MCF 10A (cell line): ENCODE results near the gene HS6ST2. TPM values are rescaled to one million over a fixed set of nuclear protein-coding genes. Genes with fewer than 3 reads are reported as not detected.

Source experiments
- BruUV-seq: library from RNA; stranded (reverse); fragments of 400-500 nt; replicated peaks from 2 replicates; lab custom pipeline; 2021; lab: Mats Ljungman, UMichigan
- CTCF ChIA-PET: fragments of 300-600 bp; sonication (Branson Sonifier 250); formaldehyde crosslinking; extraction: SDS; loops from one replicate; lab custom pipeline; 2021; ENCODE audit warnings: antibody characterized with exemption, inconsistent platforms; lab: Yijun Ruan, JAX
- POLR2A ChIA-PET: fragments of 300-600, 350-650 bp; sonication (Branson Sonifier 250); formaldehyde crosslinking; extraction: SDS; loops from one replicate; lab custom pipeline; 2020; ENCODE audit warnings: antibody characterized with exemption, inconsistent platforms; lab: Yijun Ruan, JAX
- DNase-seq: peaks from one replicate; pipeline ENCODE4 v3.0.0-alpha.2; 2018; ENCODE audit not compliant: unreplicated experiment
- H3K27ac Mint-ChIP-seq: one replicate; pipeline ENCODE4 v1.8.0; 2022; ENCODE audit warnings: mild to moderate bottlenecking, low read depth, mixed read lengths; ENCODE audit not compliant: unreplicated experiment
- H3K27me3 Mint-ChIP-seq: one replicate; pipeline ENCODE4 v1.8.0; 2022; ENCODE audit warnings: mixed read lengths; ENCODE audit not compliant: insufficient read depth, unreplicated experiment
- H3K36me3 Mint-ChIP-seq: one replicate; pipeline ENCODE4 v1.8.0; 2022; ENCODE audit warnings: mild to moderate bottlenecking, moderate library complexity, mixed read lengths; ENCODE audit not compliant: insufficient read depth, unreplicated experiment
- H3K4me1 Mint-ChIP-seq: one replicate; pipeline ENCODE4 v1.8.0; 2022; ENCODE audit warnings: mixed read lengths; ENCODE audit not compliant: insufficient read depth, unreplicated experiment
- H3K4me3 Mint-ChIP-seq: one replicate; pipeline ENCODE4 v1.8.0; 2022; ENCODE audit warnings: mild to moderate bottlenecking, moderate library complexity, mixed read lengths; ENCODE audit not compliant: unreplicated experiment
- H3K9me3 Mint-ChIP-seq: one replicate; pipeline ENCODE4 v1.8.0; 2022; ENCODE audit warnings: mixed read lengths; ENCODE audit not compliant: unreplicated experiment
- CTCF ChIP-seq: fragments of 200-600 bp; IDR thresholded peaks from one replicate; pipeline ENCODE4 v1.8.0; 2022; ENCODE audit warnings: antibody characterized with exemption, mild to moderate bottlenecking; ENCODE audit not compliant: unreplicated experiment
- intact Hi-C: fragments of 100-400 bp; cut with micrococcal nuclease; formaldehyde crosslinking; loops from 2 replicates; pipeline ENCODE4 v1.14.1; 2022
- total RNA-seq: library from RNA; stranded (reverse); gene quantifications from 2 replicates; pipeline ENCODE4 v1.2.3, GENCODE V29; 2022

Gene HS6ST2
- total RNA-seq, 1 experiment from 2014 or later = 26.1 TPM

DNA sequence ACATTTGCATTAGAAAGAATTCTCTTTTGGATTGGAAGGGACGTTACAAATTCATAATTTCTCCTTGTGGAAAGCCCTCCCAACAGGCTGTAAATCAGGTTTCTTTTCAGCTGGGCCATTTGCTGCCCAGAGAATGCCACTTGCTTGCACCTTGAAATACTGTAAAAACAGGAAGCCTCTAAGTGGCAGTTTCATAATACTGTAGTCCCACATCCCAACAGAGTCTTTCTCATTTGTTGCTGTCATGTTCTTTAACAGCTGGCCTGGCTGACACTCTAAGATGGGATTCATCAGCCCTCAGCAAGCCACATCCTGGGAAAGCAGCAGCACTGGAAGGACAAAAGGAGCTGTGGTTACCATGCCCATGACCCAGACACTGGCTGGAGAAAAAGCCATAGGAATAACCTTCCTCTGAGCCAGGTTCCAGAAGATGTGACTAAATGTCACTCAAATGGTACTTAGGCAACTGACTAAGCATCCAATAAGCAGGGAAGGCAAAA, 247.7 kb downstream of the HS6ST2 start:
- POLR2A ChIA-PET = interaction anchor here (0.6 kb wide), 1 partner anchor 48 kb away, joined by 3 read pairs; no protein-coding TSS in a partner anchor
- no peak for TF ChIP-seq CTCF
- intact Hi-C loops = loop anchor here (10.0 kb wide), 1 partner anchor 486 kb away; no protein-coding TSS in a partner anchor
- no peaks in the 10 kb centered on the region for H3K9me3 Mint-ChIP-seq
- H3K4me1 Mint-ChIP-seq = no peaks in the 10 kb centered on the region
- CTCF ChIA-PET = interaction anchor here (1.0 kb wide), 1 partner anchor 30 kb away, joined by 3 read pairs; no protein-coding TSS in a partner anchor
- no TSS peak for BruUV-seq
- peaks cover 45% of the 10 kb centered on the region for H3K27me3 Mint-ChIP-seq
- no peak overlapping the region for H3K27ac Mint-ChIP-seq
- H3K36me3 Mint-ChIP-seq = no peaks in the 10 kb centered on the region
- DNase-seq = no peak
- H3K4me3 Mint-ChIP-seq = no peak overlapping the region

- Mint-ChIP-seq H3K9me3 (no peaks in the 10 kb centered on the region), H3K36me3 (no peaks in the 10 kb centered on the region), H3K4me1 (no peaks in the 10 kb centered on the region), H3K4me3 (no peak overlapping the region), H3K27ac (no peak overlapping the region), H3K27me3 (peaks cover 47% of the 10 kb centered on the region)
- intact Hi-C loops = no loop called here
- no peak for TF ChIP-seq CTCF
- DNase-seq = no peak
- BruUV-seq = no TSS peak
- ChIA-PET POLR2A (interaction anchor here (0.5 kb wide), 1 partner anchor 87 kb away, joined by 3 read pairs; no protein-coding TSS in a partner anchor), CTCF (interaction anchor here (0.8 kb wide), 1 partner anchor 28 kb away, joined by 4 read pairs; no protein-coding TSS in a partner anchor)
Observed at GRCh38 chrX:132708529-132708928, 249.9 kb downstream of the HS6ST2 start.

DNA sequence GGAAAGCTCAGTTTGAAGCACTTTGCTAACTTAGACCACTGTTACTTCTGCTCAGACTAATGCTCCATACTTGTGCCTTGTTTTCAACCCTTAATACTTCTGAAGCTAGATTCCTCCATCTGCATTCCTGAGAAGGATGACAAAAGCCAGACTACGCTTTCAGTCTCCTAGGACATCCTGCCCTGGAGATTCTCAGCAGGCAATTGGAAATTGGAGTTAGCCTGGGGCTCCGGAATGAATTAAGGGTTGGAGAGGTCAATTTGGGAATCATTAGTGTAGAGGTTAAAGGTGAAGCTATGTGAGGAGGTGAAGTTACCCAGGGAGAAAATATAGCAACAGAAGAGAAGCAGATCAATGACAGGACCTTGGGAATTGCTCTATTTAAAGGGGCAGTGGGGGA, 253.7 kb downstream of the HS6ST2 start:
- ChIA-PET POLR2A (no interaction called here), CTCF (no interaction called here)
- H3K27me3 Mint-ChIP-seq = peaks cover 52% of the 10 kb centered on the region
- H3K4me3 Mint-ChIP-seq = no peak overlapping the region
- no peak overlapping the region for H3K27ac Mint-ChIP-seq
- no peaks in the 10 kb centered on the region for H3K4me1 Mint-ChIP-seq
- no peaks in the 10 kb centered on the region for H3K9me3 Mint-ChIP-seq
- DNase-seq = no peak
- no TSS peak for BruUV-seq
- no peaks in the 10 kb centered on the region for H3K36me3 Mint-ChIP-seq
- TF ChIP-seq CTCF = no peak
- intact Hi-C loops = no loop called here

DNA sequence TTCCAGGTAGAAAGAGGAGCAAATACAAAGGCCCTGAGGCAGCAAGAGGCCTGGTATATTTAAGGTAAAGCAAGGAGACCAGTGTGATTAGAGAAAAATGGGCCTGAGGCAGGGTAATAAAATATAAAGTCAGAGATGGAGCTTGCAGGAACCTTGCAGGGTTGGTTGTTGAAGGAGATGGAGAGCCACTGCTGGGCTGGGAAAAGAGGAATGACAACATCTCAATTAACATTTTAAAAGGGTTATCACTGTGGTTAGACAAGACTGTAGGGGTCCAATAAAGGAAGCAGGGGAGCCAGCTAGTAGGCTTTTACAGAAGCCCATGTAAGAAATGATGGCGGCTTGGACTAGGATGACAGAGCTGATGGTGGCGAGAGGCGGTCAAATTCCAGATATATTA, 264.0 kb downstream of the HS6ST2 start:
- Mint-ChIP-seq H3K9me3 (no peaks in the 10 kb centered on the region), H3K4me3 (no peak overlapping the region), H3K36me3 (no peaks in the 10 kb centered on the region), H3K27ac (no peak overlapping the region), H3K4me1 (peaks cover 7% of the 10 kb centered on the region), H3K27me3 (peaks cover 90% of the 10 kb centered on the region)
- TF ChIP-seq CTCF = no peak
- intact Hi-C loops = no loop called here
- CTCF ChIA-PET = no interaction called here
- no TSS peak for BruUV-seq
- POLR2A ChIA-PET = no interaction called here
- DNase-seq = no peak
